Cardiac muscle cell (in vitro differentiated cells and primary cell): Measurements from ENCODE around the gene NDST1. TPM values are rescaled to one million over a fixed set of nuclear protein-coding genes. Genes with fewer than 3 reads are reported as not detected.

Experiments used
- DNase-seq, 2 donors: peaks; one replicate each; pipeline versions ENCODE4 v3.0.0 to v3.0.0-alpha.2; 2010 to 2017; ENCODE audit warnings: low read depth in 1 of 2, low spot score in 1 of 2
- H3K27ac ChIP-seq: fragments of 200-600 bp; sonication (generic); 2 replicates; pipeline ENCODE4 v1.5.1; 2016
- H3K27me3 ChIP-seq: fragments of 200-600 bp; sonication (generic); 2 replicates; pipeline ENCODE4 v1.6.0; 2016; ENCODE audit warnings: control low read depth
- H3K36me3 ChIP-seq: fragments of 200-600 bp; sonication (generic); 2 replicates; pipeline ENCODE4 v1.5.1; 2016; ENCODE audit warnings: control low read depth
- H3K4me1 ChIP-seq: fragments of 200-600 bp; sonication (generic); 2 replicates; pipeline ENCODE4 v1.8.1; 2017; ENCODE audit warnings: low read depth, mild to moderate bottlenecking, mixed run types
- H3K4me3 ChIP-seq: fragments of 200-600 bp; sonication (generic); 2 replicates; pipeline ENCODE4 v1.5.1; 2016; ENCODE audit warnings: mild to moderate bottlenecking
- H3K9me3 ChIP-seq: fragments of 200-600 bp; sonication (generic); 2 replicates; pipeline ENCODE4 v1.5.1; 2017; ENCODE audit warnings: low read depth, mild to moderate bottlenecking, control low read depth
- CTCF ChIP-seq: IDR thresholded peaks from 2 replicates; pipeline ENCODE4 v1.5.1; 2012; ENCODE audit warnings: low read depth, mild to moderate bottlenecking, low read length
- polyA plus RNA-seq: library from polyadenylated mRNA; unstranded; fragments of >200 nt; fragmentation: Nextera tagmentation; extraction: Ambion mirVana; gene quantifications from 2 replicates; pipeline ENCODE4 v1.2.1, GENCODE V29; 2016
- total RNA-seq: library from RNA; depleted of rRNA; stranded (reverse); fragments of >200 nt; gene quantifications from 2 replicates; pipeline ENCODE4 v1.2.3, GENCODE V29; 2016

The NDST1 gene
- total and polyA plus RNA-seq, 2 experiments from 2014 or later, result 26.6 to 97.6 TPM

GRCh38 chr5:150527808-150528207 is 19.9 kb downstream of the NDST1 start:
- H3K4me3 ChIP-seq, result no peak overlapping the region
- no peak for DNase-seq
- H3K27ac ChIP-seq, result no peak overlapping the region
- no peaks in the 10 kb centered on the region for H3K27me3 ChIP-seq
- TF ChIP-seq CTCF, result no peak
- no peaks in the 10 kb centered on the region for H3K9me3 ChIP-seq
- H3K4me1 ChIP-seq, result peaks cover 20% of the 10 kb centered on the region
- peaks cover 10% of the 10 kb centered on the region for H3K36me3 ChIP-seq

- H3K4me1 ChIP-seq, result peaks cover 11% of the 10 kb centered on the region
- H3K36me3 ChIP-seq, result peaks cover 15% of the 10 kb centered on the region
- H3K27me3 ChIP-seq, result no peaks in the 10 kb centered on the region
- DNase-seq, result no peak
- no peak overlapping the region for H3K4me3 ChIP-seq
- H3K27ac ChIP-seq, result peak overlapping the region; percentile 60
- H3K9me3 ChIP-seq, result no peaks in the 10 kb centered on the region
- TF ChIP-seq CTCF, result no peak
Observed at GRCh38 chr5:150528924-150529546, 21.1 kb downstream of the NDST1 start.

- TF ChIP-seq CTCF, result no peak
- Histone ChIP-seq H3K27ac (peak overlapping the region; percentile 60), H3K4me3 (no peak overlapping the region), H3K27me3 (no peaks in the 10 kb centered on the region), H3K36me3 (peaks cover 15% of the 10 kb centered on the region), H3K9me3 (no peaks in the 10 kb centered on the region), H3K4me1 (peaks cover 9% of the 10 kb centered on the region)
- DNase-seq, result no peak
Observed at GRCh38 chr5:150529555-150529954, 21.6 kb downstream of the NDST1 start.

- DNase-seq, result no peak
- H3K9me3 ChIP-seq, result no peaks in the 10 kb centered on the region
- H3K4me3 ChIP-seq, result no peak overlapping the region
- H3K4me1 ChIP-seq, result peaks cover 7% of the 10 kb centered on the region
- H3K27me3 ChIP-seq, result no peaks in the 10 kb centered on the region
- H3K27ac ChIP-seq, result no peak overlapping the region
- no peak for TF ChIP-seq CTCF
- peaks cover 24% of the 10 kb centered on the region for H3K36me3 ChIP-seq
Observed at GRCh38 chr5:150530423-150530822, 22.5 kb downstream of the NDST1 start.

- DNase-seq, result no peak
- peaks cover 7% of the 10 kb centered on the region for H3K4me1 ChIP-seq
- H3K36me3 ChIP-seq, result peaks cover 29% of the 10 kb centered on the region
- no peak overlapping the region for H3K27ac ChIP-seq
- no peaks in the 10 kb centered on the region for H3K27me3 ChIP-seq
- TF ChIP-seq CTCF, result no peak
- H3K4me3 ChIP-seq, result no peak overlapping the region
- no peaks in the 10 kb centered on the region for H3K9me3 ChIP-seq
Observed at GRCh38 chr5:150530951-150531588, 23.1 kb downstream of the NDST1 start.
